Measurements from ENCODE around the gene MORN1. TPM values are rescaled to one million over a fixed set of nuclear protein-coding genes. Genes with fewer than 3 reads are reported as not detected.
A peak's percentile ranks its signal among the peaks of the same experiment; 100 is the strongest.

MORN1 gene
- total RNA-seq, 1 donor from 2014 or later: 24.4 TPM

- Mint-ChIP-seq H3K36me3 (ENCODE audit: low read depth) (peaks cover 3% of the 10 kb centered on the region), H3K4me3 (no peak overlapping the region), H3K9me3 (no peaks in the 10 kb centered on the region), H3K27me3 (ENCODE audit: low read depth) (no peaks in the 10 kb centered on the region), H3K27ac (ENCODE audit: unreplicated experiment) (no peak overlapping the region), H3K4me1 (peaks cover 4% of the 10 kb centered on the region)
- no peak for DNase-seq (ENCODE audit: low read depth, low spot score)
- TF ChIP-seq CTCF (conservative IDR thresholded peaks at IDR 0.05): no peak
Measured at GRCh38 chr1:2355373-2356261, 35.7 kb downstream of the MORN1 start.

DNA sequence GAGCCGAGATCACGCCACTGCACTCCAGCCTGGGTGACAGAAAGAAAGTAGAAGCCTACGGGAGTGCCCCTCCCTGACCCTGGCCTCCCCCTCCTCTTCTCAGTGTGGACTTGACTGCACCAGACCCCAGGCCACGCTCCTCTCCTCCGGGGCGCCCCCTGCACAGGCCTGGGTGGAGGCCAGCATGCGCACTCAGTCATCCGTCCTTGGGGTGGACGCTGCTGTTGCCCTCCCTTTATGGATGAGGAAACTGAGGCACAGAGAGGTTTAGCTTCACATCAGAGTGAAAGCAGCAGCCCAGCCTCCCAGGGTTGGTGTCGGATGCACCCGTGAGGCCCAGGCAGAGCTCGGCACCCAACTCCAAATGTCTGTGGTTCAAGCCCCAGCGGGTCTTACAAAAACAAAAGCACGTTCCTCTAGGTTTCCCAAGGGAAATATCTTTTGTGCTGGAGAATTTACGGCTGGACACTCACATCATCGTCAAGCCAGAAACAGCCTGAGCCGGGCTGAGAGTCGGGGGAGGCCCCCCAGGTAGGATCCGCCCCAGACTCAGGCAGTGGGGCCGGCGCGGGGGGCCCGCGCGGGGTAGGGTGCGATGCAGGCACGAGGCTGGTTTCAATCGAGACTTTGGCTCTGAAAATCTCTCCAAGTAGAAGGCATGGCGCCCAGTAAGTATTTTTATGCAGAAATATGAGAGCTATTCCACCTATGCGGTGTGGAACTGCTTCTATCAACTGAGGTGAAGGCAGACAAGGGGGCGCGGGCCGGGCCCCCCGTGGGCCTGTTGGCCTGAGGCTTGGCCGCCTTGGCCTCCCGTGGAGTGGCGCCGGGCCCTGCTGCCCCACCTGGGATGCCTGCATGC, 36.6 kb downstream of the MORN1 start:
- TF ChIP-seq CTCF (conservative IDR thresholded peaks at IDR 0.05): no peak
- Mint-ChIP-seq H3K4me3 (no peak overlapping the region), H3K27ac (ENCODE audit: unreplicated experiment) (no peak overlapping the region), H3K36me3 (ENCODE audit: low read depth) (no peaks in the 10 kb centered on the region), H3K9me3 (no peaks in the 10 kb centered on the region), H3K27me3 (ENCODE audit: low read depth) (no peaks in the 10 kb centered on the region), H3K4me1 (peaks cover 9% of the 10 kb centered on the region)
- no peak for DNase-seq (ENCODE audit: low read depth, low spot score)

DNA sequence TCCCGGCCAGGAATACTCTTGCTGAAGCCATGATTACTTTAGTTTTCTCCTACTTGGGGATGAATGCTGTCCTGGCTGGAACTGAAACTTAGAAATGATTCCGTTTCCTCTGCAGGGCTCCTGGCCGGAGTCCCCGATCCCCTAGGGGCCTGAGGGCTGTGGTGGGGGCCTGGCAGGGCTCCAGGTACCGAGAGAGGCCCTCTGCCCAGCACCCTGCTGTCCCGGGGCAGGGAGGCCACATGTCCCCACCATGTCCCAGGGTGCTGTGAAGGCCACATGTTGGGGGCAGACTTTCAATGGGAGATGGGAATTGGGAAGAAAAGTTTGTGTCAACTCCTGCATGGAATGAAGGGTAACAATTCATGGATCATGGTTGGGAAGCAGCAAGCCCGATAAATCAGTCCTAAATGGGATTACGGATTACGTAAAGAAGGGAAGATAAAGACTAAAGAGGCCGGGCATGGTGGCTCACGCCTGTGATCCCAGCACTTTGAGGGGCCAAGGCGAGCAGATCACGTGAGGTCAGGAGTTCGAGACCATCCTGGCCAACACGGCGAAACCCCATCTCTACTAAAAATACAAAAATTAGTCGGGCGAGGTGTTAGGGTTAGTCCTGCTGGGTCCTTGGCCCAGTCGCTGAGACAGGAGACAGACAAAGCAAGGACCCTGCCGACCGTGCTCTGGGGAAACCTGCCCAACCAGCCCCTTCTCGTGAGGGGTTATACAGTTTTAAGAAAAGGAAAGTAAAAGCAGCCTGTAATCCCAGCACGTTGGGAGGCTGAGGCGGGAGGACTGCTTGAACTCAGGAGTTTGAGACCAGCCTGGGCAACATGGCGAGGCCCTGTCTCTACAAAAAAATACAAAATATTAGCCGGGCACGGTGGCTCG, 37.6 kb downstream of the MORN1 start:
- no peaks in the 10 kb centered on the region for H3K36me3 Mint-ChIP-seq (ENCODE audit: low read depth)
- H3K9me3 Mint-ChIP-seq: no peaks in the 10 kb centered on the region
- H3K4me1 Mint-ChIP-seq: peaks cover 17% of the 10 kb centered on the region
- no peak for DNase-seq (ENCODE audit: low read depth, low spot score)
- no peaks in the 10 kb centered on the region for H3K27me3 Mint-ChIP-seq (ENCODE audit: low read depth)
- H3K4me3 Mint-ChIP-seq: no peak overlapping the region
- TF ChIP-seq CTCF (conservative IDR thresholded peaks at IDR 0.05): no peak
- H3K27ac Mint-ChIP-seq (ENCODE audit: unreplicated experiment): peak overlapping the region; percentile 37

DNA sequence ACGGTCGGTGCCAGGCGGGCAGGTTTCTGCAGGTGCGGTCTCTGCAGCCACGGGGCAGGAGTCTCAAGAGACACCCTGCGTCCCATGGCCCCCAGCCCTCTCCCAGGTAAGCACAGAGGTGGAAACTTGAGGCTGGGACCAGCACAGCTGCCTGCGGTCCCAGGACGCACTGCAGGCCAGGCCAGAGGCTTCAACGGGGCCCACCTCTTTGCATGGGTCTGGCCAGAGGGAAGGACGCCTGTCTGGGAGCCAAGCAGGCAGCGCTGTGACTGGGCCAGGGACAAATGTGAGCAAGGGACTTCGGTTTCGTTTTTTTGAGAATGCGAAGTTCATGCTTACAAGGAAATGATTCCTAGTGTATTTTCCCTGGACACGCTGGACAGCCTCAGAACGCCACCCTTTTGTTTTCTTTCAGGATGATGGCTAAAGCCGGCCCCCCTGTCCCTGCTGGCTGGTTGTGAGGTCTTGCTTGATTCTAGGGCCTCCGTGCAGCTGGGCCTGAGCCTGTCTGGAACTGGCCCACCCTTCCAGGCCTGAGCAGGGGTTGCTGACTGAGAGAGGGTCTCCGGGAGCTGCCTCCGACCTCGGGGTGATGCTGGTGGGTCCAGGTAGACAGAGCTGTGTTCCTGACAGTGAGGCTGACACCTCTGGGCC, 38.3 kb downstream of the MORN1 start:
- H3K27ac Mint-ChIP-seq (ENCODE audit: unreplicated experiment): peak overlapping the region; percentile 37
- H3K4me3 Mint-ChIP-seq: no peak overlapping the region
- no peaks in the 10 kb centered on the region for H3K27me3 Mint-ChIP-seq (ENCODE audit: low read depth)
- no peaks in the 10 kb centered on the region for H3K36me3 Mint-ChIP-seq (ENCODE audit: low read depth)
- no peak for DNase-seq (ENCODE audit: low read depth, low spot score)
- peaks cover 17% of the 10 kb centered on the region for H3K4me1 Mint-ChIP-seq
- no peaks in the 10 kb centered on the region for H3K9me3 Mint-ChIP-seq
- TF ChIP-seq CTCF (conservative IDR thresholded peaks at IDR 0.05): no peak
